COLO668 (cell line): ENCODE results near the gene CAPN10.

Experiments used
- DNase-seq: peaks from one replicate; lab custom pipeline; 2025; ENCODE audit not compliant: unreplicated experiment; lab: John Stamatoyannopoulos, UW

Gene CAPN10

GRCh38 chr2:240574386-240575100, 12.0 kb upstream of the CAPN10 start:
- no peak for DNase-seq

GRCh38 chr2:240575101-240575965, 11.2 kb upstream of the CAPN10 start:
- DNase-seq = no peak

GRCh38 chr2:240576036-240576435, 10.5 kb upstream of the CAPN10 start:
- no peak for DNase-seq

- DNase-seq = no peak
Measured at GRCh38 chr2:240576436-240577205, 9.9 kb upstream of the CAPN10 start.

GRCh38 chr2:240577281-240578109, 9.0 kb upstream of the CAPN10 start:
- DNase-seq = no peak

GRCh38 chr2:240578110-240578450, 8.5 kb upstream of the CAPN10 start:
- DNase-seq = no peak

GRCh38 chr2:240578488-240578887, 8.0 kb upstream of the CAPN10 start:
- no peak for DNase-seq

- DNase-seq = no peak
Measured at GRCh38 chr2:240579071-240579762, 7.3 kb upstream of the CAPN10 start.

GRCh38 chr2:240579771-240580614, 6.5 kb upstream of the CAPN10 start:
- peak; percentile 87 for DNase-seq

- no peak for DNase-seq
Measured at GRCh38 chr2:240581811-240582210, 4.7 kb upstream of the CAPN10 start.

- no peak for DNase-seq
Measured at GRCh38 chr2:240582781-240583180, 3.8 kb upstream of the CAPN10 start.

- no peak for DNase-seq
Measured at GRCh38 chr2:240583774-240584173, 2.8 kb upstream of the CAPN10 start.

- DNase-seq = peak; percentile 37
Measured at GRCh38 chr2:240584486-240585031, 2.0 kb upstream of the CAPN10 start.

- DNase-seq = no peak
Measured at GRCh38 chr2:240585101-240585500, 1.4 kb upstream of the CAPN10 start.

- DNase-seq = no peak
Measured at GRCh38 chr2:240585681-240586197, 795 bp upstream of the CAPN10 start.

GRCh38 chr2:240586919-240587800, 626 bp downstream of the CAPN10 start:
- DNase-seq = peak; percentile 76

- no peak for DNase-seq
Measured at GRCh38 chr2:240588006-240588655, 1.6 kb downstream of the CAPN10 start.
